GM18517 (cell line): ENCODE results near the gene SNAP29.
"Not testable (repeated sequence)": the region's sequence is repeated elsewhere in the genome, so short reads cannot be mapped to it uniquely, and the experiment has no call there.

Experiments used
- ATAC-seq: cut with Tn5 transposase; IDR thresholded peaks from one replicate; pipeline ENCODE4 v1.9.1; 2021; ENCODE audit warnings: mild to moderate bottlenecking, moderate library complexity; ENCODE audit not compliant: unreplicated experiment

Gene SNAP29

DNA sequence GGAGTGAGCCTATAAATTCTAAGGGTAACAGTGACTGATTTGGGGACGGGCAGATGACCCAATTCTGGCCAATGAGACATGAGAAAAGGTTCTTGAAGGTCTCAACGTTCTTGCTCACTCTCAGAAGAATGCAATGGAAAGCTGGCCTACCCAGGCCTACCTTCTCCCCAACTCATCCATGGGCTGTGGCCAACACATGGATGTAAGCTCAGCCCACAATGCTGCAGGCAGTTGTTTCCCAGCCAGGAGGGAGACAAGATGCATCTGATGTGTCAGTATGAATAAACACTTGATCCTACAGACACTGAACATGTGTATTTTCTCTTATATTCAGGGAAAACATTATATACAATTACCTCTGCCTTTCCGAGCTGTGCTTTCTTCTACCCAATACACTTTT is 24.6 kb upstream of the SNAP29 start:
- ATAC-seq = no peak

DNA sequence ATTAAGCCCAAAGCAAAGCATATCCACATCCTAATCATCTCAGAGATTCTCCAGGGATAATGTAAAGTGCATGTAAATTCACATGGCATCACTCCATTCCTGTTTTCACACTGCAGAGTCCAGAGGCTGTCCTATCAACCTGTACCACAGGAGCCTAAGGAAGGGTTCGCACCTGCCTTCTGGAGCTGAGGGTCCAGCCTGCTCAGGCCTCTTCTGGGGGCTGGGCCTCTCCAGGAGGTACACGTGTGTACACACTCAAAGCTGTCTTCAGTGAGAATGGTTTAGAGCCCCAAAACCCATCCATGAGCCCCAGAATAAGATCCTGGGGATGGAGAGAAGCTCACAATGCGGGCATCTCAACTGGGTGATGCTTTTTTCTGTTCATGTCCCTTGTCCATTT is 24.1 kb upstream of the SNAP29 start:
- ATAC-seq = no peak

DNA sequence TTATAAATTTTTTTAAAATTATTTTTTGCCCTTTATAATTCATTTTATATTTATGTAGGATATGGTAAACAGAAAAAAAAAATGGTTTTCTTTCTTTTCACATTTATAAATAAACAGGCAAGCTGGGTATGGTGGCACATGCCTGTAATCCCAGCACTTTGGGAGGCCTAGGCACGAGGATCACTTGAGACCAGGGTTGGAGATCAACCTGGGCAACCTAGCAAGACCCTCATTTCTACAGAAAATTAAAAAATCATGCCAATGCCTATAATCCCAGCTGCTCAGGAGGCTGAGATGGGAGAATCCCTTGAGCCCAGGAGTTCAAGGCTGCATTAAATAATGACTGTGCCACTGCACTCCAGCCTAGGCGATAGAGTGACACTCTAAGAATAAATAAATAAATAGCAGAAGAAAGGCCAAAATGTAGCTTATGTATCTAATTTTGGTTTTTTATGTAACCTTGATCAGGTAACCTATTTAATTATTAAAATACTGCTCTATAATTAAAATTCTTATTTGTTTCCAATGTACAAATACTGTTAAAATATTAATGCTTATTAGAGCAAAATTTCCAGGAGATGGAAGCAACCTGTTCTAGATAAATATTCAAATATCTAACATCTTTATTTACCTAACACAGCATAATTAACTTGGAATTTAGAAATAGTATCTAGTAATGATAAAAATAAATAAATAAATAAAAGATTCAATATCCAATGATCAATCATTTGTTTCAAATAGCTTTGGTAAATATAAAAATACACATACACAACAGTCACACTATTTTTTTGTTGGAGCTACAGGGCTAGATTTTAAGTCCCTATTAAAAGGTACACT is 21.6 kb upstream of the SNAP29 start:
- no peak for ATAC-seq

DNA sequence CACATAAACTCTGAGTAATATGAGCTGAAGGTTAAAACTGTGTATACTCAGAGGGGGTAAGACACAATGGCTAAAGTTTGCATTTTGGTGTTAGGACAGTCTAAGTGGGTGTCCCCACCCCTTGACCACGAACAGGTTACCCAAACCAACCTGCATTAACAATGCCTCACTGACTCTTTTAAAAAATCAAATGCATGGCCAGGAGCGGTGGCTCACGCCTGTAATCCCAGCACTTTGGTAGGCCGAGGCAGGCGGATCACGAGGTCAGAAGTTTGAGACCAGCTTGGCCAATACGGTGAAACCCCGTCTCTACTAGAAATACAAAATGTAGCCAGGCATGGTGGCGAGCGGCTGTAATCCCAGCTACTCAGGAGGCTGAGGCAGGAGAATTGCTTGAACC is 19.5 kb upstream of the SNAP29 start:
- ATAC-seq = not testable (repeated sequence)

DNA sequence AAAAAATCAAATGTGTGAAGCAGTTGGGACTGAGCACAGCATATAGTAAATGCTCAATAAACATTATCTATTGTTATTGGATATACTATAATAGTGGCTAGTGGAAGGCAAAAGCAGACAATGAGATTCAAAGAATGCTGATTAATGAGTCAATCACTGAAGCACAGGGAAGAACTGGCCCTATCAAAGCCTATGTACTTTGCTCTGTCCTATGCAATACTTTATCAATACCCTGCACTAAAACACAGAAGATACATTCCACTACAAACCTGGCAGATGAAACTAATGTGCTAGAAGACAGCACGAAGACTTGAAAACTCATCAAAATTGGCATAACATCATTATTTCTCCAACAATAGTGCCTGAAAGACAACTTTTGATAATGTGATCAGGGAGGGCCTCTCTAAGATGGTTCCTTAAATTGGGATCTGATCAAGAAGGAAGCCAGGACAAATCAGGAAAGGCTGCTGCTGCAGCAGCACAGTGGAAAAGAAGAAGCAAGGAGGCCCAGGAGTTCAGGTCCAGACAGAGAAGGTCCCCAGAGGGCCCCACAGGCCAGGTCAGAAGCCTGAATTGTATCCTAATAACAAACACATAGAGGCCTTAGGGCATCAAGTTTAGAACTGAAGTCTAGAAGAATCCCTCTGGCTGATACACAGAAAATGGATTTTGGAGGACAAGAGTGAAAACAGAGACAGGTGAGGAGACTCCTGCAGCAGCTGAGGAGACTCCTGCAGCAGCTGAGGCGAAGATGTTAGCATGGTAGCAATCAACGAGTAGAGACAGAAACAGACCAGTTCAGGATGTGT is 18.8 kb upstream of the SNAP29 start:
- no peak for ATAC-seq

DNA sequence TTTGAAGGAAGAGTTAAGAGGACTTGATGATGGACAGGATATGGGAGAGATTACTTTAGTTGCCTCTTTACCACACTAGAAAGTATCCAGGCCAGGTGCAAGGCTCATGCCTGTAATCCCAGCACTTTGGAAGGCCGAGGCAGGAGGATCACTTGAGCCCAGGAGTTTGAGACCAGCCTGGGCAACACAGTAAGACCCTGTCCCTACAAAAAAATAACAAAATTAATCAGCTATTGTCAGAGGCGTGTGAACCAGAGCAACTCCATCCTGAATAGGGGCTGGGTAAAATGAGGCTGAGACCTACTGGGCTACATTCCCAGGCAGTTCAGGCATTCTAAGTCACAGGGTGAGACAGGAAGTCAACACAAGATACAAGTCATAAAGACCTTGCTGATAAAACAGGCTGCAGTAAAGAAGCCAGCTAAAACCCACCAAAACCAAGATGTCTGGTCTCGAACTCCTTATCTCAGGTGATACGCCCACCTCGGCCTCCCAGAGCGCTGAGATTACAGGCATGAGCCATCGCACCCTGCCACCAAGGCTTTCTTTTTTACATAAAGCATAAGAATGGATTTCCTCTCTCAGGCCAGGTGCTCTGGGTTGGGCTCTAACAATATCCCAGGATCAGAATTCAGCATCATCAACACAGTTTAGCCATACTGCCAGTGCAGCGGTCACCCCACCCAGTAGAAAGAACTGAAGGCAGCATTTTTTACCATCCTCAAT is 18.0 kb upstream of the SNAP29 start:
- ATAC-seq = no peak

DNA sequence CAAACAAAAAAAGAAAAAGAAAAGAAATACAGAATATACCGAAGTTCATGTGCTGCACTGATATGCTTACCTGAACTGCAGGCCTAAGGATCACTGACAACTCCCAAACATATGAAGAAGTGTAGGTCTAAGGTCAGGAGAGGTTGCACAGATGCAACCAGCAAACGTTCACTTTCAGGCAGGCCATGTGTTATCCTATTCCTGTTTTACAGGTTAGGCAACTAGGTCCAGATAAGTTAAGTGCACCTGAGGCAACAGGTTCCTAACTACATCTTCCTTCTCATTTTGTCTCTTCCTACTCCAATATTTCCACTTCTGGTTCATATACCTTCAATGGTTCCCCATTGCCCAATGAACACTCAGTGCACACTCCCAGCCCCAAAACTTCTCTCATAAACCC is 15.3 kb upstream of the SNAP29 start:
- no peak for ATAC-seq

DNA sequence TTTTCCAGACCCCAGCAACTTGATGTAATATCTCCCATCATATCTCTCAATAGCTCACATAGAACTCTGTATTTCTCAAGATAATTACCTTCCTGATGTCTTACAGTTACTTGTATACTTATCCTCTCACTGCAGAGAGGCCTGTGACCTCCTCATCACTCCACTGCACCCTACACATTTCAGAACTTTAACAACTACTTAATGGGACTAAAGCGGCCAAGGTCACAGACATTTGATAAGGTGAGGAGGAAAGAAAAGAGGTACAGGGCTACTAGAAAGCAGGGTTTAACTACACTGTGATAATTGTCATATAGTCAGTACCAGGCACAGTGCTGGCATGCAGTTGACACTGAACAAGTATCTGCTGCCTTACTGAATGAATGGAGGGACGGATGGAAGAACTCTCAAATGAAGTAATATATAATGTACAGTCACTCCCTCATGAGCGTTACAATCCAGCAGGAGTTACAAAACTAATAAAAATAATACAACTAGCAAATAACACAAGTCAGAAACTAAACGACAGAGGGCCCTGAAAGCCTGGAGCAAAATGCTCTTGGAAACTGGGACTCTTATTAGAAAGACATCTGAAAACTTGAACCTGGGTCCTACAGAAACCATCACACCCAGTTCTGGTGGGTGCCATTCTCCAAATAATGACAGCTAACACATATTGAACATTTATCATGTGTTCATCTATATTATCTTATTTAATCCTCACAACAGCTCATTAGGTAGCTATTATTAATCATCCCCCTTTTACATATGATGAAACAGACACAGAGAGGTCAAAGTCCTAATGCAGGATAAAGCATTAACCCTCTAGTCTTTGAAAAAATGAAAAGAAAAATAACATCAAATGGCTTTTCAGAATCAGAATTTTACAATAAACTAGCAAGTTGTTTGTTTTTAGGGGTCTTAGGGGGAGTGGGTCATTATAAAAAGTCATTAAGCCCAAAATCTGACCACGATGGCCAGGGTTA is 14.5 kb upstream of the SNAP29 start:
- ATAC-seq = no peak

DNA sequence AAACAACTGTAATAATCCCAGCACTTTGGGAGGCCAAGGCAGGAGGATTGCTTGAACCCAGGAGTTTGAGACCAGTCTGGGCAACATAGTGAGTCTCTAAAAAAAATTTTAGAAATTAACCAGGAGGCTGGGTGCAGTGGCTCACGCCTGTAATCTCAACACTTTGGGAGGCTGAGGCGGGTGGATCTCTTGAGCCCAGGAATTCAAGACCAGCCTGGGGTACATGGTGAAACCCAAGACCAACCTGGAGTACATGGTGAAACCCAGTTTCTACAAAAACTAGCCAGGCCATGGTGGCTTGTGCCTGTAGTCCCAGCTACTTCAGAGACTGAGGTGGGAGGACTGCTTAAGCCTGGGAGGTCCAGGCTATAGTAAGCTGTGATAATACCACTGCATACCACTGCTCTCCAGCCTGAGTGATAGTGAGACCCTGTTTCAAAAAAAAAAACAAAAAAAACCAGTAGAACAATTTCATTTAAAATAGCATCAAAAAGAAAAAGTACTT is 11.4 kb upstream of the SNAP29 start:
- ATAC-seq = no peak

DNA sequence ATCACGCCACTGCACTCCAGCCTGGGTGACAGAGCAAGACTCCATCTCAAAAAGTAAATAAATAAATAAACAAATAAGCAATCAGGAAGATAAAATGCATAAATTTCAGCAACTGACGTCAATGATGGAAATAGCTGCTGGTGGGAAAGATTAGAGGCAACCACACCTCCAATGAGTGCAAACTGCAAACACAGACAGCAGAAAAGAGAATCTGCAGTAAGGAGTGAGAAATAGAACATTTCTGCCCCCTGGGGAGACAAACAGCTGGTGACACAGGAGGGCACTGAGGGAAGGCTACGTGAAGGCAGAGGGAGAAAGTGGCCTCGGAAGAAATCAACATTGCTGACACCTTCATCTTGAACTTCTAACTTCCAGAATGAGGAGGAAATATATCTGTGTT is 6.7 kb upstream of the SNAP29 start:
- no peak for ATAC-seq

DNA sequence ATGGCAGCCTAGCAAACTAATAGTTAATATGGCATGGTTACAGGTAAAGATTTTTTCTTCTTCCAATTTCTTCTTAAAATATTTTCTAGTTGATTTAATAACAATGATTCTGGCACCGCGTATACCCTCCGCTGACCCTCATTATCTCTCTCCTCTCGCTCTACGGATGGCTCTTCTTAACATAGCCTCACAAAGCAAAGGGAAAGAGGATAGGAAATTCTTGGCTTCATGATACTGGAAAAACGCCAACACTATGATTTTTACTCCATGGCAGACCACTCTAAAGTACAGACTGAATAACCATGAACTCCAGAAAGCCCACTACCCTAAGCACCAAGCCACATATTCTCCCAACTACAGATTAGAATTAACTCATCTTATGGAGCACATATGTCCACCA is 6.3 kb upstream of the SNAP29 start:
- ATAC-seq = no peak

DNA sequence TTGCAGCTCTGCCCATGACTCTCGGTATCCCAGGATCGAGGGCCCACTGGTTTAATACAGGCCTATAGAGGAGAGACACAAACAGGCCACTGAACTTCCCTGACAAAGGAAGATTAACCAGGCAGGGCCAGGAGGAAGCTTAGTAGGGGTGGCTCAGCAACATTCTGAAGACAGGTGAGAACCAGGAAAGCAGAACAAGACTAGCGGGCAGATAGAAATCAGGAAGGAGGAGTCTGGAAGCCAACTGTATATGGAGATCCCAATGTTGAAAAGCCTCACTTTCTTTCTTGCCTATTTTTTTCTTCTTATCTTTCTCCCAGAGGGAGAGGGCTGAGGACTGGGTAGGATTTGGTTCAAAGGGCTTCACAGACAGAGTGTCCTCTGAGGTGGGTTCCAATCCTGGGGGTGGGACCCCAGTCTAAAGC is 5.6 kb upstream of the SNAP29 start:
- ATAC-seq = no peak

DNA sequence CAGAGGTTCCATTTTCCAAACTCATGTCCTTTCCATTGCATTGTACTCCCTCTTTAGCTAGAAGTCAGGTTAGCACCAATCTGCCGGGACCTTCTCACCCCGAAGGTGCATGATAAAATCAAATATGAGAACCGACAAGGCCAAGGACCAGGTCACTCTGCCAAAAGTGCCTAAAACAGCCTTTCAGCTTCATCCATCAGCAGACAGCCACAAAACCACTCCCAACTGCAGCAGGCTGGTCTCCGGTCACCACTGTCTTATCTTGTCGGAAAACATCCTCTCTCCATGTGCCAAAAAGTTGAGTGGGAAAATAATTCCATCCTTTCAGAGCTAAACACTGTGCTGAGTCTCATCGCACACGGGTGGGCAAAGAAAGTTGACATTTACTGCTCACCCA is 1.6 kb upstream of the SNAP29 start:
- no peak for ATAC-seq

DNA sequence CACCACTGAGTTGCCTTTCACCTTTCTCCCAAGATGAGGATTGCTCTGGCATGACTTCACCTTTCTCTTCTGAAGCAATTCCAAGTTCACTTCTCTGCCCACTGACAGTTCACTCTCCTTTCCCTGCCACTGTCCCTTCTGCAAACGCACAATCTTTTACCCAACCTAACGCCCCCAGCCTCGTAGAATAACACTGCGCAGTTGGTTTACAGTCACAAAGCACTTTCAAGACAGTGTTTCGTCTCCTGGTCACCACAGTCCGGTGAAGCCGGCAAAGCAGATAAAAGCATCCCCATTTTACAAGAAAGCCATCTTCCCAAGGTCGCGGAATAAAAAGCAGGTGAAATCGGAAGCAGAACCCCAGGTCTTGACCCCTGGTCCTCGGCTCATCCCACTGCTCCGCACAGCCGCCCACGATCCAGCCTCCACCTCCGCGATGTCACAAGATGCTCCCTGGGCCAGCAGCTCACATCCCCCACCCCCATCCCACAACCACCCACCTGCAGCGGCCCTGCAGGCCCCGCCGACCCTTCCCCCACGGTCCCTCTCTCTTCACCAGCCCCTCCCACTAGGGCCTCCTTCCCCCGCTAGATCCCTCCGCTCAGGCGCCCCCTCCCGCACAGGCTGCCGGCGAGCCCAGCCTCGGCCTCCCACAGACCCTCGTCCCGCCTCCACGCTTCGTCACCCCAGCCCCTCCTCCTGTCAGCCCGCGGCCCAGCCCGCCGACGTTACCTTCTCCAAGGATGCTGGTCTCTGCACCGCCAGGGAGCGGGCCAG is 781 bp upstream of the SNAP29 start:
- peak; percentile 50 for ATAC-seq

DNA sequence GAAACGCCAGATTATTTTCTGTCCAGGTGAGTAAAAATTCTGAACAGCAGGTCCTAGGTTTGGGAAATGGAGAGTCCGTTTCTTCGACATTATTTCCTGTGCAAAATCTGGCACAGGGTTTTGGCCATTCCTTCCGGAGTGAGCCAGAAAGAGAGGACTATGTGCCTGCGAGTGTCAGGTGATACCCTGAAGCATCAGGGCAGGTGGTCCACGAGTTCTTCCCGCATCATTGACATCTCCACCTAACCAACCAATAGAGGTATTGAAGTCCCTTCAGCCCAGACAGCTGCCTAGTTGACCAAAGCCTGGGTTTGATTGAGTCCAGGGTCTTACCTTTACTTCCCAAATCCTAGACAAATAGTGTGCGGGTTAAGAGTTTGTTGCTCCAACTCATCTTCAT is 808 bp downstream of the SNAP29 start:
- ATAC-seq = no peak

DNA sequence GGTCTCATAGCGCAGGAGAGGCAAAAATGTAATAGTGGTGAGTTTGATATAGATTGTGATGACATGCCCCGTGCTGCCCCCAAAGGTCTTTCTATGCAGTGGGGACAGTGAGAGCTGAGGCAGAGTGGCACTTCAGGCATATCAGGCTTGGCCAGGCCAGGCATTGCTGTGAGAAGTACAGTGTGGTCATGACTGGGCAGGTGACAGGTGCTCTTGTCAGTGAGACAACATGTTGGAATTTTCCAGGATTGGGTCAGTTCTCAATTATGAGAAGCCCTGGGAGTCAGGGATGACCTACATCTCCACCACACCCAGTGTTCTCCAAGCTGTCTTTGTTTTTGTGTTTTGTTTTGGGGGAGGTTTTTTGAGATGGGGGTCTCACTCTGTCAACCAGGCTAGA is 3.7 kb downstream of the SNAP29 start:
- no peak for ATAC-seq

DNA sequence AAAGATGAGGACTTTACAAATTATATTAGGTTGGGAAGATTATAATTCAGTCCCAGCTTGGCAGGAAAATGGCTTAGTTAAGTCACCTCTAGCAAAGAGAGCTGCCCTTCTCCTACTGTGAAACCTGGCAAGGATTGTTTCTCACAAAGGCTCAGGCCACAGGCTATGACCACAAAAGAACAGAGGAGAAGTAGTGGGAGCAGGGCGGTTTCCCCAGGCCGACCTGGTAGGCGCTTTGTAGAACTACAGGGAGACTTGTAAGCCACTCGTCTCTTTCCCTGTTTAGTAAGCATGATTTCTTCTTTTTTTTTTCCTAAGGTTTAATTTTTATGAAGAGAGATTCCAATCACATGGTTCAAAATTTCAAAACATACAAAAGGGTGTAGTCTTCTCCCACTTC is 4.6 kb downstream of the SNAP29 start:
- no peak for ATAC-seq

DNA sequence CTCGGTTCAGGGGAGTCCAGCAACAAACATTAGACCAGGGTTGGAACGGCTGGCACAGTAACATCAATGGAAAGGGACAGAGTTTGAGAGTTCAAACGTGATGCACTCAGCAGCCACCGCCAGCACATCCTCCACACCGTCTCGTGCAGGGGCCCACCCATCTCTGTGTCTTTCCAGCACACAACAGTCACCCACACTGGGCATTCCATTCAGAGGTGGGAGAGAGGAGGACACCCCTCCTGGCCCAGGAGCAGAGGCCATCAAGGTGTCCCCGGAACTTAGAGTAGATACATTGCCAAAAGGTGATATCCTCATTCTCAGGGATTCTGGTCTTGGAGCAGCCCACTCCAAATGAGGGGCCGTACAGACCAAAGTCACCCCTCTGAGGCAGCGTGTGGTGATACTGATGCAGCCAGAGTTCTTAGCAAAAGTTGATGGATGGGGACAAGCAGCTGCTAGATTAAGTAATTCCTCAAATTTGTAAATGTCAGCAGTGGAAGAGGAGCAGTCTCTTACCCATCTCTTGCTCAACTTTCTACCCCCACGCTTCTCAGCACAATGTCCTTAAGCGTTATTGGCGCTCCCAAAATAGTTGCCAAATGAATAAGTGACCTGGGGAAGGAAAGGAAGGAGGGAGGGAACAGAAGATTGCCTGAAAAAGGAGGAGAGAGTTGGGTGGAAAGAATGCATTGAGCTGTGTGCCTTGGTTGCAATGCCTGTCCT is 5.5 kb downstream of the SNAP29 start:
- ATAC-seq = no peak

DNA sequence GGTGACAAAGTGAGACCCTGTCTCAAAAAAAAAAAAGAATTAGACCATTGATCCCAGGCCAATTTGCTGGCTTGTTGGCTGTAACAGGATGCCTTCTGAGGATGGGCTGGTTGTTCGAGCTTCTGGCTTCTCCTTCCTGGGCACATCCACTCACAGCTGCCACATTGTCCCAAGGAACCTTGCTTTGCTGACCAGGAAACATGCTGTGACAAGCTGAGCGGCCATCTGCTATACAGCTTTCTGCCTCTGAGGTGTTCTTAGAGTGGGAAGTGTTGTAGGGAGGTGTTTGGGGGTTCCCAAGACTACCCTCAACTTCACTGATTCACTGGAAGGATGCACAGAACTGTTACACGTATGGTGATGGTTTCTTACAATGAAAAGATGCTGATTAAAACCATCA is 6.5 kb downstream of the SNAP29 start:
- ATAC-seq = no peak
